RKO (cell line): ENCODE data around the gene TGFBR1.

Source experiments
- DNase-seq: peaks from one replicate; pipeline ENCODE4 v3.0.0-alpha.2; 2016; ENCODE audit warnings: low spot score

The TGFBR1 gene

GRCh38 chr9:99104459-99105151 is at the start of gene TGFBR1:
Gene TGFBR1, plus strand, starts transcription at chr9:99105113. Its CDS starts 93 bp downstream, at chr9:99105206.
- DNase-seq = peak; percentile 93

GRCh38 chr9:99055384-99055783 is 49.5 kb upstream of the TGFBR1 start:
- no peak for DNase-seq

GRCh38 chr9:99056186-99056585 is 48.7 kb upstream of the TGFBR1 start:
- DNase-seq = no peak

- peak; percentile 25 for DNase-seq
Observed at GRCh38 chr9:99056886-99057664, 47.8 kb upstream of the TGFBR1 start.

GRCh38 chr9:99057665-99058625 is 47.0 kb upstream of the TGFBR1 start:
- no peak for DNase-seq

GRCh38 chr9:99058964-99059921 is 45.7 kb upstream of the TGFBR1 start:
- no peak for DNase-seq

GRCh38 chr9:99060621-99061020 is 44.3 kb upstream of the TGFBR1 start:
- DNase-seq = no peak

GRCh38 chr9:99062549-99062948 is 42.4 kb upstream of the TGFBR1 start:
- DNase-seq = no peak

GRCh38 chr9:99063522-99063921 is 41.4 kb upstream of the TGFBR1 start:
- DNase-seq = no peak

- DNase-seq = no peak
Observed at GRCh38 chr9:99066571-99066970, 38.3 kb upstream of the TGFBR1 start.

- no peak for DNase-seq
Observed at GRCh38 chr9:99069075-99069474, 35.8 kb upstream of the TGFBR1 start.

- no peak for DNase-seq
Observed at GRCh38 chr9:99069546-99069945, 35.4 kb upstream of the TGFBR1 start.

- no peak for DNase-seq
Observed at GRCh38 chr9:99070681-99071080, 34.2 kb upstream of the TGFBR1 start.

GRCh38 chr9:99071313-99072039 is 33.4 kb upstream of the TGFBR1 start:
- DNase-seq = no peak

- DNase-seq = no peak
Observed at GRCh38 chr9:99072040-99072394, 32.9 kb upstream of the TGFBR1 start.

GRCh38 chr9:99073347-99073746 is 31.6 kb upstream of the TGFBR1 start:
- no peak for DNase-seq

- DNase-seq = no peak
Observed at GRCh38 chr9:99073985-99074901, 30.7 kb upstream of the TGFBR1 start.

- no peak for DNase-seq
Observed at GRCh38 chr9:99074902-99075245, 30.0 kb upstream of the TGFBR1 start.

- DNase-seq = no peak
Observed at GRCh38 chr9:99075246-99075912, 29.5 kb upstream of the TGFBR1 start.
